Cardiac septum (tissue), 1 donor: ENCODE measurements around the gene SPON2. TPM values are rescaled to one million over a fixed set of nuclear protein-coding genes. Genes with fewer than 3 reads are reported as not detected.

Experiments used
- DNase-seq: peaks from one replicate; pipeline ENCODE4 v3.0.0-alpha.2; 2020; ENCODE audit warnings: low spot score
- intact Hi-C: fragments of 100-400 bp; cut with DNase I; formaldehyde crosslinking; loops from one replicate; pipeline ENCODE4 v1.14.0; 2022
- long read RNA-seq: library from polyadenylated mRNA; unstranded; transcript quantifications from one replicate; pipeline ENCODE4 v2.0.0, GENCODE V29; 2021
- total RNA-seq: library from RNA; stranded (reverse); fragmentation: NEBNext Ultra II Directional; extraction: Animal tissue kit (Norgen Biotek cat#: 25700); gene quantifications from one replicate; pipeline ENCODE4 v1.2.1, GENCODE V29; 2021
- donor health status: DM: no; HTN: no; CAD: no.

Gene SPON2
- 19.8 TPM for total RNA-seq
- long read RNA-seq, transcript SPON2-201 (6 exons, 1,869 nt) = major isoform, 19 of 29 reads
- long read RNA-seq, partial matches to known transcripts = 9 of 29 reads
- long read RNA-seq, other reads (novel, unspliced or antisense) = 1 of 29 reads

- intact Hi-C loops = no loop called here
- peak; percentile 73 for DNase-seq
These were observed at the start of gene SPON2 for GRCh38 chr4:1172228-1172851. TSS of gene SPON2 (minus strand) at chr4:1172583.

GRCh38 chr4:1221155-1221870 lies 48.9 kb upstream of the SPON2 start:
- no peak for DNase-seq
- intact Hi-C loops = no loop called here

- intact Hi-C loops = no loop called here
- no peak for DNase-seq
These were observed 48.2 kb upstream of the SPON2 start for GRCh38 chr4:1220566-1220965.

- intact Hi-C loops = no loop called here
- DNase-seq = no peak
These were observed 47.2 kb upstream of the SPON2 start for GRCh38 chr4:1219566-1219950.

GRCh38 chr4:1218634-1219565 lies 46.5 kb upstream of the SPON2 start:
- intact Hi-C loops = no loop called here
- DNase-seq = no peak

- intact Hi-C loops = no loop called here
- no peak for DNase-seq
These were observed 45.0 kb upstream of the SPON2 start for GRCh38 chr4:1217366-1217765.

GRCh38 chr4:1216869-1217294 lies 44.5 kb upstream of the SPON2 start:
- DNase-seq = no peak
- intact Hi-C loops = no loop called here

GRCh38 chr4:1216076-1216614 lies 43.8 kb upstream of the SPON2 start:
- DNase-seq = no peak
- intact Hi-C loops = no loop called here

- no peak for DNase-seq
- intact Hi-C loops = no loop called here
These were observed 43.0 kb upstream of the SPON2 start for GRCh38 chr4:1215141-1216075.

- DNase-seq = no peak
- intact Hi-C loops = no loop called here
These were observed 42.0 kb upstream of the SPON2 start for GRCh38 chr4:1214101-1215095.

GRCh38 chr4:1213336-1213995 lies 41.1 kb upstream of the SPON2 start:
- intact Hi-C loops = no loop called here
- DNase-seq = no peak

- intact Hi-C loops = no loop called here
These were observed 40.4 kb upstream of the SPON2 start for GRCh38 chr4:1212546-1213335.

GRCh38 chr4:1211891-1212545 lies 39.6 kb upstream of the SPON2 start:
- intact Hi-C loops = loop anchor here (2.0 kb wide), 1 partner anchor 33 kb away; no protein-coding TSS in a partner anchor
- DNase-seq = no peak

More at GRCh38 chr4:1212546-1213335, 40.4 kb upstream of the SPON2 start:
- DNase-seq = no peak

GRCh38 chr4:1211371-1211770 lies 39.0 kb upstream of the SPON2 start:
- DNase-seq = no peak
- intact Hi-C loops = loop anchor here (2.0 kb wide), 1 partner anchor 33 kb away; no protein-coding TSS in a partner anchor

GRCh38 chr4:1210971-1211370 lies 38.6 kb upstream of the SPON2 start:
- DNase-seq = no peak
- intact Hi-C loops = loop anchor here (2.0 kb wide), 1 partner anchor 34 kb away; no protein-coding TSS in a partner anchor
